Upper lobe of left lung (tissue), 6 donors: ENCODE data around the gene MB. TPM values are rescaled to one million over a fixed set of nuclear protein-coding genes. Genes with fewer than 3 reads are reported as not detected.

Source experiments
- ATAC-seq, 2 donors: fragments of 200-7000 bp; cut with Tn5 transposase; one replicate each; pipeline ENCODE4 v1.9.1; 2022; ENCODE audit warnings: mild to moderate bottlenecking in 2 of 2, moderate library complexity in 2 of 2; ENCODE audit not compliant: low FRiP score in 2 of 2
- DNase-seq, 2 donors: peaks; one replicate each; pipeline ENCODE4 v3.0.0-alpha.2; 2019 to 2020
- H3K27ac ChIP-seq, 4 donors: fragments of 200-600 bp; sonication (generic); one replicate each; pipeline ENCODE4 v1.5.1; 2016 to 2019
- H3K27me3 ChIP-seq, 4 donors: fragments of 200-600 bp; sonication (generic); one replicate each; pipeline ENCODE4 v1.5.1; 2017 to 2019
- H3K36me3 ChIP-seq, 4 donors: fragments of 200-600 bp; sonication (generic); one replicate each; pipeline ENCODE4 v1.5.1; 2016 to 2019
- H3K4me1 ChIP-seq, 4 donors: fragments of 200-600 bp; sonication (generic); one replicate each; pipeline ENCODE4 v1.5.1; 2018 to 2019
- H3K4me3 ChIP-seq, 4 donors: fragments of 200-600 bp; sonication (generic); one replicate each; pipeline ENCODE4 v1.5.1; 2017 to 2019; ENCODE audit warnings: mild to moderate bottlenecking in 2 of 4, moderate library complexity in 1 of 4
- H3K9me3 ChIP-seq, 4 donors: fragments of 200-600 bp; sonication (generic); one replicate each; pipeline ENCODE4 v1.5.1; 2018 to 2019
- EP300 ChIP-seq, 4 donors: sonication (generic); formaldehyde crosslinking; IDR thresholded peaks; one replicate each; pipeline ENCODE4 v1.5.1; 2017; ENCODE audit warnings: antibody characterized with exemption in 4 of 4, control low read depth in 2 of 4
- POLR2A ChIP-seq, 4 donors: fragments of 450-650 bp; IDR thresholded peaks; one replicate each; pipeline ENCODE4 v1.5.1; 2016 to 2017; ENCODE audit warnings: antibody characterized with exemption in 4 of 4, mild to moderate bottlenecking in 2 of 4
- POLR2AphosphoS5 ChIP-seq, 2 donors: sonication (generic); formaldehyde crosslinking; IDR thresholded peaks; one replicate each; pipeline ENCODE4 v1.5.1; 2017; ENCODE audit warnings: antibody characterized with exemption in 2 of 2
- WGBS, 2 donors: methylation state at CpG; one replicate each; pipeline ENCODE4 v1.1.5; 2017 to 2018; 5-methylcytosine and 5-hydroxymethylcytosine counted together
- total RNA-seq, 6 donors: library from RNA; depleted of rRNA in 4 of 6; stranded (reverse); fragments of >200 nt in 4 of 6; gene quantifications; one replicate each; pipeline versions ENCODE4 v1.1.0 to v1.2.1, GENCODE V29; 2016 to 2021
- TF ChIP-seq, protein P1 (sequence below), 6 experiments: fragments of 450-650 bp in 4 of 6; fragments of 200-600 bp in 2 of 6; sonication (generic) in 2 of 6; IDR thresholded peaks; one replicate each; pipeline ENCODE4 v1.5.1; 2016 to 2019; ENCODE audit warnings: antibody characterized with exemption in 6 of 6
- donor health status: DM: no; HTN: no; CAD: no; lungs with moderate emphysema.
- donor health status: DM: no; HTN: yes; CAD: no; lungs with severe emphysema.

The MB gene
- total RNA-seq, 6 donors from 2014 or later = 0.46 to 1.1 (median 0.98) TPM; not detected in 3

- peaks cover 0 to 9% (median 8%) of the 10 kb centered on the region in 4 donors for H3K4me1 ChIP-seq
- H3K4me3 ChIP-seq = no peak overlapping the region
- TF ChIP-seq EP300 (IDR thresholded peaks at IDR 0.05) (no peak), POLR2AphosphoS5 (IDR thresholded peaks at IDR 0.05) (no peak), POLR2A (IDR thresholded peaks at IDR 0.05) (no peak)
- TF ChIP-seq, protein P1, sequence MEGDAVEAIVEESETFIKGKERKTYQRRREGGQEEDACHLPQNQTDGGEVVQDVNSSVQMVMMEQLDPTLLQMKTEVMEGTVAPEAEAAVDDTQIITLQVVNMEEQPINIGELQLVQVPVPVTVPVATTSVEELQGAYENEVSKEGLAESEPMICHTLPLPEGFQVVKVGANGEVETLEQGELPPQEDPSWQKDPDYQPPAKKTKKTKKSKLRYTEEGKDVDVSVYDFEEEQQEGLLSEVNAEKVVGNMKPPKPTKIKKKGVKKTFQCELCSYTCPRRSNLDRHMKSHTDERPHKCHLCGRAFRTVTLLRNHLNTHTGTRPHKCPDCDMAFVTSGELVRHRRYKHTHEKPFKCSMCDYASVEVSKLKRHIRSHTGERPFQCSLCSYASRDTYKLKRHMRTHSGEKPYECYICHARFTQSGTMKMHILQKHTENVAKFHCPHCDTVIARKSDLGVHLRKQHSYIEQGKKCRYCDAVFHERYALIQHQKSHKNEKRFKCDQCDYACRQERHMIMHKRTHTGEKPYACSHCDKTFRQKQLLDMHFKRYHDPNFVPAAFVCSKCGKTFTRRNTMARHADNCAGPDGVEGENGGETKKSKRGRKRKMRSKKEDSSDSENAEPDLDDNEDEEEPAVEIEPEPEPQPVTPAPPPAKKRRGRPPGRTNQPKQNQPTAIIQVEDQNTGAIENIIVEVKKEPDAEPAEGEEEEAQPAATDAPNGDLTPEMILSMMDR (IDR thresholded peaks at IDR 0.05) = peak; percentile 87 to 91 (median 88)
- no peaks in the 10 kb centered on the region for H3K27me3 ChIP-seq
- H3K27ac ChIP-seq = no peak overlapping the region
- ATAC-seq (peak in 1 of 2 donors; percentile 79), DNase-seq (peak in 1 of 2 donors; percentile 69)
- 30 to 46% methylated on average over 9 to 13 of the region's 13 CpGs for WGBS, 2 donors
- H3K36me3 ChIP-seq = no peaks in the 10 kb centered on the region
- H3K9me3 ChIP-seq = no peaks in the 10 kb centered on the region
These were observed 34.1 kb downstream of the MB start for GRCh38 chr22:35582861-35583670.

GRCh38 chr22:35582218-35582860 lies 34.8 kb downstream of the MB start:
- H3K9me3 ChIP-seq = no peaks in the 10 kb centered on the region
- H3K27me3 ChIP-seq = no peaks in the 10 kb centered on the region
- no peaks in the 10 kb centered on the region for H3K36me3 ChIP-seq
- ATAC-seq = no peak
- TF ChIP-seq, protein P1 (IDR thresholded peaks at IDR 0.05) = no peak
- no peak overlapping the region for H3K27ac ChIP-seq
- DNase-seq = no peak
- peaks cover 0 to 1% (median under 1%) of the 10 kb centered on the region in 4 donors for H3K4me1 ChIP-seq
- H3K4me3 ChIP-seq = no peak overlapping the region
- WGBS, 2 donors = 70 to 79% methylated on average over 11 of the region's 11 CpGs

- no peak for TF ChIP-seq POLR2A (IDR thresholded peaks at IDR 0.05)
- TF ChIP-seq POLR2AphosphoS5 (IDR thresholded peaks at IDR 0.05) = no peak
- TF ChIP-seq, protein P1 (IDR thresholded peaks at IDR 0.05) = no peak
- TF ChIP-seq EP300 (IDR thresholded peaks at IDR 0.05) = no peak
- 79 to 87% methylated on average over 5 of the region's 5 CpGs for WGBS, 2 donors
- no peaks in the 10 kb centered on the region for H3K36me3 ChIP-seq
- H3K9me3 ChIP-seq = no peaks in the 10 kb centered on the region
- DNase-seq (no peak), ATAC-seq (no peak)
- no peaks in the 10 kb centered on the region for H3K4me1 ChIP-seq
- H3K4me3 ChIP-seq = no peak overlapping the region
- no peak overlapping the region for H3K27ac ChIP-seq
- no peaks in the 10 kb centered on the region for H3K27me3 ChIP-seq
These were observed 36.1 kb downstream of the MB start for GRCh38 chr22:35581023-35581413.

GRCh38 chr22:35580351-35581022 lies 36.6 kb downstream of the MB start:
- TF ChIP-seq EP300 (IDR thresholded peaks at IDR 0.05) (peak in 1 of 4 donors; percentile 16), POLR2A (IDR thresholded peaks at IDR 0.05) (no peak), POLR2AphosphoS5 (IDR thresholded peaks at IDR 0.05) (no peak)
- TF ChIP-seq, protein P1 (IDR thresholded peaks at IDR 0.05) = no peak
- Histone ChIP-seq H3K36me3 (no peaks in the 10 kb centered on the region), H3K9me3 (no peaks in the 10 kb centered on the region), H3K27me3 (no peaks in the 10 kb centered on the region), H3K4me1 (no peaks in the 10 kb centered on the region), H3K4me3 (no peak overlapping the region), H3K27ac (no peak overlapping the region)
- DNase-seq (no peak), ATAC-seq (no peak)
- 89 to 92% methylated on average over 5 to 10 of the region's 10 CpGs for WGBS, 2 donors
